ENCODE results near the gene KCNA5.

- no peak for TF ChIP-seq CTCF (IDR thresholded peaks at IDR 0.05; ENCODE audit: low read depth, low read length)
- no peak for TF ChIP-seq EZH2phosphoT487 (IDR thresholded peaks at IDR 0.05; ENCODE audit: low read depth)
These were observed 12.4 kb upstream of the KCNA5 start for GRCh38 chr12:5031242-5031641.
